Measurements from ENCODE around the gene RFX5. TPM values are rescaled to one million over a fixed set of nuclear protein-coding genes. Genes with fewer than 3 reads are reported as not detected.
A peak's percentile ranks its signal among the peaks of the same experiment; 100 is the strongest.
"Not testable (repeated sequence)": the region's sequence is repeated elsewhere in the genome, so short reads cannot be mapped to it uniquely, and the experiment has no call there.

RFX5 gene
- 207 and 208 TPM in 2 replicates for total RNA-seq
- 327 TPM for total RNA-seq (2013)
- polyA plus RNA-seq: 181 and 216 TPM in 2 replicates
- 154 and 207 TPM in 2 replicates for polyA minus RNA-seq

- H3K9me3 ChIP-seq (ENCODE audit: control extremely low read depth in 1 of 3, control insufficient read depth in 2 of 3, insufficient read depth in 1 of 3, low read length in 2 of 3): peaks cover 0 to 17% (median 4%) of the 10 kb centered on the region in 3 donors
- ChIA-PET CTCF (interaction anchor here (1.2 kb wide), 2 partner anchors 10 to 46 kb away, joined by 3 to 4 read pairs; no protein-coding TSS in a partner anchor), POLR2A (interaction anchor here (1.0 to 1.8 kb wide), 4 partner anchors 10 to 65 kb away, joined by 4 to 11 read pairs (median 6); partner anchors contain the start of genes PI4KB, PSMB4 and ZNF687)
Observed at GRCh38 chr1:151346769-151347522, at the start of gene RFX5. TSS of gene RFX5 (minus strand) at chr1:151347252. CDS start at chr1:151346320, 932 bp downstream.

GRCh38 chr1:151396265-151396664 is 49.2 kb upstream of the RFX5 start:
- H3K27me3 ChIP-seq (replicated peaks in 1 of 4; ENCODE audit: control extremely low read depth in 1 of 4, control insufficient read depth in 3 of 4, insufficient read depth in 4 of 4, low read length in 3 of 4); H2AFZ ChIP-seq (ENCODE audit: insufficient read depth, low read depth, low read length, poor library complexity, severe bottlenecking); H3K4me2 ChIP-seq (replicated peaks; ENCODE audit: low read depth, low read length, poor library complexity, severe bottlenecking); CTCF ChIA-PET; H3K27ac ChIP-seq (ENCODE audit: low read length in 2 of 2); H3K9me3 ChIP-seq (ENCODE audit: control extremely low read depth in 1 of 3, control insufficient read depth in 2 of 3, insufficient read depth in 1 of 3, low read length in 2 of 3); H3K9me3 Mint-ChIP-seq (ENCODE audit: insufficient read depth); POLR2A ChIA-PET; DNase-seq; ATAC-seq (ENCODE audit: low read depth); H3K27me3 Mint-ChIP-seq; H3K4me3 Mint-ChIP-seq; H3K27ac Mint-ChIP-seq; H3K4me3 ChIP-seq (ENCODE audit: control extremely low read depth in 1 of 5, extremely low read depth in 1 of 5, insufficient read depth in 1 of 5, low read depth in 2 of 5, low read length in 4 of 5); H3K9ac ChIP-seq (ENCODE audit: low read length); H3K36me3 ChIP-seq (replicated peaks in 1 of 2; ENCODE audit: control extremely low read depth in 1 of 2, control insufficient read depth in 1 of 2, extremely low read depth in 1 of 2, insufficient read depth in 2 of 2, low read length in 1 of 2): not testable (repeated sequence)
- peaks cover 12% of the 10 kb centered on the region for H4K20me1 ChIP-seq (ENCODE audit: control insufficient read depth, insufficient read depth, low read length, poor library complexity, severe bottlenecking)
- H3K4me1 ChIP-seq (ENCODE audit: control insufficient read depth in 2 of 2, insufficient read depth in 2 of 2, low read length in 2 of 2): peaks cover 8 to 21% of the 10 kb centered on the region in 2 donors
- intact Hi-C loops (cut with micrococcal nuclease): loop anchor here (5.0 kb wide), 1 partner anchor 216 kb away; the partner anchor contains the start of gene SNX27
- H3K4me1 Mint-ChIP-seq: peaks cover 25% of the 10 kb centered on the region
- WGBS (ENCODE audit: insufficient coverage): 100% methylated on average over 2 of the region's 5 CpGs
- H3K79me2 ChIP-seq (ENCODE audit: control insufficient read depth, insufficient read depth, low read length): peaks cover 14% of the 10 kb centered on the region

More at GRCh38 chr1:151346769-151347522, at the start of gene RFX5:
- intact Hi-C loops (cut with micrococcal nuclease): loop anchor here (1.0 to 10.0 kb wide), 9 partner anchors 20 to 265 kb away; partner anchors contain the start of genes LYSMD1, PI4KB, PIP5K1A and POGZ
- Mint-ChIP-seq H3K4me1 (peaks cover 49% of the 10 kb centered on the region), H3K9me3 (ENCODE audit: insufficient read depth) (no peaks in the 10 kb centered on the region), H3K27me3 (no peaks in the 10 kb centered on the region), H3K27ac (peak within 1 kb of the TSS; percentile 97), H3K4me3 (peak within 1 kb of the TSS; percentile 92)
- DNase-seq (peak; percentile 99), ATAC-seq (ENCODE audit: low read depth) (peak; percentile 91)
- H3K27me3 ChIP-seq (replicated peaks in 1 of 4; ENCODE audit: control extremely low read depth in 1 of 4, control insufficient read depth in 3 of 4, insufficient read depth in 4 of 4, low read length in 3 of 4): no peaks in the 10 kb centered on the region
- H3K9ac ChIP-seq (ENCODE audit: low read length): peak within 1 kb of the TSS; percentile 95
- peak within 1 kb of the TSS; percentile 81 to 95 (median 85) for H3K4me3 ChIP-seq (ENCODE audit: control extremely low read depth in 1 of 5, extremely low read depth in 1 of 5, insufficient read depth in 1 of 5, low read depth in 2 of 5, low read length in 4 of 5)
- peaks cover 34 to 44% of the 10 kb centered on the region in 2 donors for H3K4me1 ChIP-seq (ENCODE audit: control insufficient read depth in 2 of 2, insufficient read depth in 2 of 2, low read length in 2 of 2)
- no peaks in the 10 kb centered on the region for H4K20me1 ChIP-seq (ENCODE audit: control insufficient read depth, insufficient read depth, low read length, poor library complexity, severe bottlenecking)
- peak within 1 kb of the TSS; percentile 66 for H2AFZ ChIP-seq (ENCODE audit: insufficient read depth, low read depth, low read length, poor library complexity, severe bottlenecking)
- H3K27ac ChIP-seq (ENCODE audit: low read length in 2 of 2): peak within 1 kb of the TSS; percentile 98 to 99
- WGBS (ENCODE audit: insufficient coverage): under 1% methylated on average over 24 of the region's 38 CpGs
- H3K36me3 ChIP-seq (replicated peaks in 1 of 2; ENCODE audit: control extremely low read depth in 1 of 2, control insufficient read depth in 1 of 2, extremely low read depth in 1 of 2, insufficient read depth in 2 of 2, low read length in 1 of 2): peaks cover 3 to 38% of the 10 kb centered on the region in 2 experiments
- peaks cover 45% of the 10 kb centered on the region for H3K79me2 ChIP-seq (ENCODE audit: control insufficient read depth, insufficient read depth, low read length)
- TF ChIP-seq EZH2 (IDR thresholded peaks at IDR 0.05; ENCODE audit: borderline replicate concordance, insufficient read depth, low read depth, low read length, poor library complexity, severe bottlenecking) (no peak), CTCF (IDR thresholded peaks at IDR 0.05) (no peak)
- peak within 1 kb of the TSS; percentile 81 for H3K4me2 ChIP-seq (replicated peaks; ENCODE audit: low read depth, low read length, poor library complexity, severe bottlenecking)

Measured in B cell (primary cell).